Thyroid gland (tissue), 4 donors: Measurements from ENCODE around the gene SPATA31D1. TPM values are rescaled to one million over a fixed set of nuclear protein-coding genes. Genes with fewer than 3 reads are reported as not detected.
A peak's percentile ranks its signal among the peaks of the same experiment; 100 is the strongest.

ENCODE experiments used
- DNase-seq, 2 donors: peaks; one replicate each; pipeline ENCODE4 v3.0.0-alpha.2; 2019
- H3K27ac ChIP-seq, 3 donors: fragments of 200-600 bp; sonication (generic); 1 replicate in 2 of 3; 2 replicates in 1 of 3; pipeline ENCODE4 v1.5.1; 2016 to 2019; ENCODE audit warnings: mild to moderate bottlenecking in 1 of 3, moderate library complexity in 1 of 3
- H3K27me3 ChIP-seq: fragments of 200-600 bp; sonication (generic); one replicate; pipeline ENCODE4 v1.5.1; 2019
- H3K36me3 ChIP-seq, 2 donors: fragments of 200-600 bp; sonication (generic); one replicate each; pipeline ENCODE4 v1.5.1; 2016 to 2019
- H3K4me1 ChIP-seq, 2 donors: fragments of 200-600 bp; sonication (generic); one replicate each; pipeline ENCODE4 v1.5.1; 2017 to 2019
- H3K4me3 ChIP-seq, 3 donors: fragments of 200-600 bp; sonication (generic); replicated peaks in 1 of 3; 1 replicate in 2 of 3; 2 replicates in 1 of 3; pipeline ENCODE4 v1.5.1; 2016; ENCODE audit warnings: mild to moderate bottlenecking in 1 of 3
- H3K9me3 ChIP-seq: fragments of 200-600 bp; sonication (generic); one replicate; pipeline ENCODE4 v1.5.1; 2017
- CTCF ChIP-seq, 6 experiments: fragments of 200-600 bp in 3 of 6; fragments of 450-650 bp in 3 of 6; sonication (generic) in 3 of 6; IDR thresholded peaks; one replicate each; pipeline ENCODE4 v1.5.1; 2016 to 2019; ENCODE audit warnings: antibody characterized with exemption in 6 of 6, mild to moderate bottlenecking in 2 of 6, inconsistent platforms in 1 of 6, moderate library complexity in 1 of 6
- POLR2A ChIP-seq, 2 donors: fragments of 450-650 bp; IDR thresholded peaks; one replicate each; pipeline ENCODE4 v1.6.1; 2017; ENCODE audit warnings: antibody characterized with exemption in 2 of 2, mild to moderate bottlenecking in 2 of 2, moderate library complexity in 1 of 2
- WGBS, 2 donors: methylation state at CpG; one replicate each; pipeline ENCODE4 v1.1.5; 2017; 5-methylcytosine and 5-hydroxymethylcytosine counted together
- intact Hi-C: fragments of 100-400 bp; cut with DNase I; formaldehyde crosslinking; loops from one replicate; pipeline ENCODE4 v1.15.1; 2023
- total RNA-seq, 4 donors: library from RNA; depleted of rRNA; stranded (reverse); fragments of >200 nt; gene quantifications; one replicate each; pipeline ENCODE4 v1.2.3, GENCODE V29; 2016

SPATA31D1 gene
- total RNA-seq, 4 donors from 2014 or later = not detected

DNA sequence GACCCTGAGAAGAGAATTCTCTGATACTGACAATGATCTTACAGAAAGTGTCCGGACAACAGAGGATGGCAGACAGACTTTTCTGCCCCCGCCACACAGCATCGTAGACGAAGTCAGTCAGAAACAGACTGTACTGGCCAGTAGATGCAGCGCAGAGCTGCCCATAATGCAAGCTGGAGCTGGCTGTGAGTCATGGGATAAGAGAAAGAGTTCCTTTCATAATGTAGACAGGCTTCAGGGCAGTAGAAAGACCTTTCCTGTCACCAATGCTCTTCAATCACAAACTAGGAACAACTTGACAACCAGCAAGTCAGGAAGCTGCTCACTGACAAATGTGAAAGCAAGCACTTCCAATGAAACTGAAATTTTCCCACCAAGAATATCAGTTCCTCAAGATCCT lies 5.1 kb downstream of the SPATA31D1 start:
- H3K27ac ChIP-seq = no peak overlapping the region
- WGBS, 2 donors = 93 to 95% methylated on average over 5 of the region's 5 CpGs
- no peaks in the 10 kb centered on the region for H3K27me3 ChIP-seq
- no peak overlapping the region for H3K4me3 ChIP-seq
- no peaks in the 10 kb centered on the region for H3K9me3 ChIP-seq
- no peaks in the 10 kb centered on the region for H3K36me3 ChIP-seq
- no peak for DNase-seq
- intact Hi-C loops = no loop called here
- H3K4me1 ChIP-seq = no peaks in the 10 kb centered on the region
- TF ChIP-seq POLR2A (IDR thresholded peaks at IDR 0.05) = no peak
- TF ChIP-seq CTCF (IDR thresholded peaks at IDR 0.05) = no peak

- no peaks in the 10 kb centered on the region for H3K4me1 ChIP-seq
- intact Hi-C loops = no loop called here
- TF ChIP-seq CTCF (IDR thresholded peaks at IDR 0.05) = no peak
- TF ChIP-seq POLR2A (IDR thresholded peaks at IDR 0.05) = no peak
- H3K4me3 ChIP-seq = no peak overlapping the region
- no peaks in the 10 kb centered on the region for H3K9me3 ChIP-seq
- H3K27ac ChIP-seq = no peak overlapping the region
- DNase-seq = peak; percentile 25 to 41
- no peaks in the 10 kb centered on the region for H3K27me3 ChIP-seq
- H3K36me3 ChIP-seq = no peaks in the 10 kb centered on the region
These were observed 11.2 kb downstream of the SPATA31D1 start for GRCh38 chr9:81999806-82000205.

DNA sequence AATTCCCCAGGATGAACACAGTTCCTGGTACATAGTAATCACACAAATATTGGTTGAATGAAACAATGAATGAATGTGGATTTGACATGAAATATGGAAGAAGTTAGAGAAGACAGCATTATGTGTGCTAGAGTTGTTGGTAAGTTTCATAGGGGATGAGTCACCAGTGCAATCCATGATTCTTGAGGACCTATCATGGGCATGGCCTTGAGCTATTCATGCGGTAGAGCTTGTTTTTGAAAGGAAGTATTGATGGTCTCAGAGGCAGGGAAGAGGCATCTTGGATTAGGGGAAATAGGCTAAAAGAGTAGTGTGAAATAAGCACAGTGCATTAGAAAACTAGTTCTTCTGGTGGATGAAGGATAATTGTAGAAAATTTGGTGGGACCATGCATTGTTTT lies 22.1 kb downstream of the SPATA31D1 start:
- TF ChIP-seq POLR2A (IDR thresholded peaks at IDR 0.05) (no peak), CTCF (IDR thresholded peaks at IDR 0.05) (no peak)
- Histone ChIP-seq H3K4me3 (no peak overlapping the region), H3K27me3 (no peaks in the 10 kb centered on the region), H3K27ac (no peak overlapping the region), H3K9me3 (no peaks in the 10 kb centered on the region), H3K36me3 (no peaks in the 10 kb centered on the region), H3K4me1 (no peaks in the 10 kb centered on the region)
- DNase-seq = no peak
- 87 to 95% methylated on average over 1 of the region's 1 CpG for WGBS, 2 donors
- intact Hi-C loops = no loop called here

DNA sequence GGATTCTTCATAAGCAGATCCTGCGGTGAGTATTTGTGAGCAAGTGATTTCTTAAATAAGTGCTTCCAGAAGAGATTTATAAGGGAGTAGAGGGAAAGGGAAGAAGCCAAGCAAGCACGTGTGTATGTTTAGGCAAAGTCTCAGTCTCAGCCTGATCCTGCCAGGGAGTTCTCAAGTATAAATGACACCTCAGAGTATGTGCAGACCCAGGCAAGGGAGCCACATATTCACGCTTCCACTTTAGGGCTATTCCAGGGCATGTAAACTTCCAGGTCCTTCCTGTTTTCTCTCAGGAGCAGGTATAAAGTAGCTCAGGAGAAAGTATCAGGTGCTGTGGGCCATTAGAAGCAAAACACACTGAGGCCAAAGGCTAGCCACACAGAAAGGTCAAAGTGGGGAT lies 22.6 kb downstream of the SPATA31D1 start:
- DNase-seq = no peak
- TF ChIP-seq POLR2A (IDR thresholded peaks at IDR 0.05) (no peak), CTCF (IDR thresholded peaks at IDR 0.05) (no peak)
- Histone ChIP-seq H3K27ac (no peak overlapping the region), H3K27me3 (no peaks in the 10 kb centered on the region), H3K4me3 (no peak overlapping the region), H3K4me1 (no peaks in the 10 kb centered on the region), H3K36me3 (no peaks in the 10 kb centered on the region), H3K9me3 (no peaks in the 10 kb centered on the region)
- intact Hi-C loops = no loop called here
- 71 to 81% methylated on average over 3 of the region's 3 CpGs for WGBS, 2 donors

GRCh38 chr9:82012276-82012675 lies 23.7 kb downstream of the SPATA31D1 start:
- H3K4me1 ChIP-seq = no peaks in the 10 kb centered on the region
- intact Hi-C loops = no loop called here

More at GRCh38 chr9:82012276-82012675, 23.7 kb downstream of the SPATA31D1 start:
- Histone ChIP-seq H3K27ac (no peak overlapping the region), H3K36me3 (no peaks in the 10 kb centered on the region), H3K9me3 (no peaks in the 10 kb centered on the region), H3K27me3 (no peaks in the 10 kb centered on the region), H3K4me3 (no peak overlapping the region)
- 92 to 97% methylated on average over 1 of the region's 1 CpG for WGBS, 2 donors
- TF ChIP-seq CTCF (IDR thresholded peaks at IDR 0.05) (no peak), POLR2A (IDR thresholded peaks at IDR 0.05) (no peak)
- no peak for DNase-seq
